HG02943 (cell line): ENCODE results near the gene CUBN.
"Not testable (repeated sequence)": the region's sequence is repeated elsewhere in the genome, so short reads cannot be mapped to it uniquely, and the experiment has no call there.

Experiments
- ATAC-seq: cut with Tn5 transposase; IDR thresholded peaks from one replicate; pipeline ENCODE4 v1.9.1; 2021; ENCODE audit warnings: mild to moderate bottlenecking, low read depth, moderate library complexity; ENCODE audit not compliant: unreplicated experiment

The CUBN gene

DNA sequence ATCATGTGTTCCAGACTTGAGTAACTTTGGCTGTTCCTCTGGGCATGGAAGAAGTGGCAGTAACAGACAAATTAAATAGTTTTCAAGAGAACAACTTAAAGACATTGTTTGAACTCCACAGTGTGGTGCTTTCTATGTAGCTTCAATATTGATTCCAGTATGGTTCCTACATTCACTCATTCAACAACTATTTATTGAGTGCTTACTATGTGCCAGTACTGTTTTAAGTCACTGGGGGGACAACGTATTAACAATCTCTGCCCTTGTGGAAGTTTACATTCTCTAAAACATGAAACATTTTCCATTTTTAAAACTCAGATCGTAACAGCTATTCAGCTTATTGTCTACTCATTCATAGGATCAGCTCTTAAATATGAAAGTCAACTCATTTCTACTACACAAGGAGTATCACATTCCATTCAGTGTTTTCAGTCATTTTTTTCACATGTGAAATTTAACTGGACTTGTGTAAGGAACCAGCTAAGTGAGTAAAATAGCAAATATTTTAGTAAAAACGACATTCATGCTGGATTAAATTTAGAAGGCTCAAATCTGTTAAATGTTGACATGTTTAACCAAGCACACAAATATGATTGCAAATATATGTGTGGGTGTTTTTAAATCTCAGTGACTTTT lies 13.6 kb upstream of the CUBN start:
- ATAC-seq, result no peak

DNA sequence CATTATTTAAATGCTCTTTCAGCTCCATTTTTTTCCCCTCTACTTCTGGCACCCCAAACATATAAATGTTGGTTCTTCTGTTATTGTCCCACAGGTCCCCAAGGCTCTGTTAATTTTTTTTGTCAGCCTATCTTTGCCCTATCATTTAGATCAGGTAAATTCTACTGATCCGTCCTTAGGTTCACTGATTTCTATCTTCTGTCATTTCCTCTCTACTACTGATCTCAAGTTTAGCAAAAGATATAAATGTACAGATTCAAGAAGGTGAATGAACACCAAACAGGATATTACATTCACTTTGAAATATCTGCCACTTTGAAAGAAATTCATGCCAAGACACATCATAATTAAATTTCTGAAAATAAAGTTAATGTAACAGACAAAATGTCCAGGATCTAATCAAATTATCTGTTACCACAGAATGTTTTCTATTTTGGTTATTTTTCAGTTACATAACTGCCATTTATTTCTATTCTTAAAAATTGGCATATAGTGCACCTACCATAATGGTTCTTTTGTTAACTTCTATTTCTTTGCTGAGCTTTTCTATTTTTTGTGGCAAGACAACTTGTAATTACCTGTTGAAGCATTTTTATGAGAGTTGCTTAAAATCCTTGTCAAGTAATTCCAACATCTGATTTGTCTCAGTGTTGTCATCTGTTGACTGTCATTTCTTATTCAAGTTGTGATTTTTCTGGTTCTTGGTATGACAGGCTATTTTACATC lies 12.1 kb upstream of the CUBN start:
- ATAC-seq, result no peak

DNA sequence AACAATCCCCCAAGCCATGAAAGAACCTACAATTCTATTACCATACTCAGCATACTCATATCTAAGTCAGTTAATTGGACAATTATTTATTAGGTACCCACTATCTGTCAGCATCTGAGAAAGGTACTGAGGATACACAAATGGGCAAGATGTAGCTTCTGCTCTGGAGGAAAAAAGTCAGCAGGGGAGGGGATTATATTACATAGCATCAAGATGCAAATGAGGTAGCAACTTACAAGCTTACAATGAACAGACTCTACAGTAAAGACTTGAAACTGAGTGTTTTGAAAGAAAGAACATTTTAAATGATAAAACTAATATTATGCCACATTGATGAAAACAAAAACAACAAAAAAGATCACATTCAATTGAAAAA lies 10.8 kb upstream of the CUBN start:
- ATAC-seq, result no peak

DNA sequence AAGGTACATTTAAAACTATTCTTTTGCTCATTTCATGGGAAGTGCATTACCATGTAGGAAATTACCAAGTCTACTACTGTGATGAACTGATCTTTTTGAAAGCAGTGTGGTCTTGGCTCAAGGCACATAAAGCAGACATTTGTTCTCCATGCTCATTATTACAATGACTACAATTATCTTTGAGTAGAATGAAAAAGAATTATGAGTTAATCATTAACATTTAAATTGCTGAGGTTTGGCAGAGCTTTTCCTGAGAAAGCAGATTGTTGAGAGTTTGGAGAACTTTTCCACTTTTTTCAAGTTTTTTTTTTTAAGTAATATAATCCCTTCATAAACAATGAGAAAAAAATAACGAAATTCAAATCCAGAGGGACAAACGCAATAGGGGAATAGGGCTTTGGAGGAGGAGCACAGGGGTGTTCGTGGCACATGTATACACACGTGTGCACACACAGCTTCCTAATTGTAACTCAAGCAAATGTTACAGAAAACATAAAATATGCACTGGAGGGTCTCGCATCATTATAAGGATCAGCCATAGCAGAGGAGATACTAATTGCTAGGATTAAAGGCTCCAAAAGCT lies 8.9 kb upstream of the CUBN start:
- ATAC-seq, result no peak

DNA sequence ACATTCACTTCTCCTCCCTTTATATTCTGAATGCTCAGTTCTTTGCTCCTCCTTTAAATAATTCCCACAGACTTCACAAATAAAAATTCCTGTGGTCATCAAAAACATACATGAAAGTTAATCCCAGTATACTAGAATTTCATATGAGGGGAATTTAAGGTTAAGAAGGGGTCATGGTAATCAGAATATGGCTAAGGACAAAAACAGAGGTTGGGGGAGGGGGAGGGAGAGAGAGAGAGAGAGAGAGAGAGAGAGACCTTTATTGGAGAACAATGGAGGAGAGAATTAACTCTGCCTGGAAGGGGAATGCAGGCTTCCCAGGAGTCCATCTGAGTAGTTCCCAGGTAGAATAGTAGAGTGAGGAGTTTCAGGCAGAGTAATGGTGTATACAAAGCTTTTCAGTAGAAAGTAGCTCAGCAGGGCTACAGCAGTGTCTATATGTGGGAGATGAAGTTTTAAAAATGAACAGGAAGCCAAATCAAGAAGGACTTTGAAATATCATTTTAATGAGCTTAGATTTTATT lies 5.2 kb upstream of the CUBN start:
- ATAC-seq, result no peak

DNA sequence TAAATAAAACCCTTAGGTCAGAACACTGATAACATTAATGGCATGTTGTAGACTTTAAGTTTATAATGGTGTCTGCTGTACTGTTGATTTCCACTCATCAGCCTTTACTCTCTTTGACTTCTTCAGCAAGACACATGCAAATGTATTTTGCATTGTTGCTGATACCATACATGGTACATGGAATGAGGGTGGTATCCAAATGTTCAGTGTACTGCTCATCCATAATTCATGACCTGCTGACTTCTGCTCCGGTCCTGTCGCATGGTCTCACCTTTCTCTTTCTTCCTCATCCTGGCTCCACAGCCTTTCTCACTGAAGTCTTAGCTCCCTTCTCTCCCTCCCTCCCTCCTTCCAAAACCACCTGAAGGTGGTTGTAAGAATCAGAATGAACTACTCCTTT lies 4.7 kb upstream of the CUBN start:
- no peak for ATAC-seq

DNA sequence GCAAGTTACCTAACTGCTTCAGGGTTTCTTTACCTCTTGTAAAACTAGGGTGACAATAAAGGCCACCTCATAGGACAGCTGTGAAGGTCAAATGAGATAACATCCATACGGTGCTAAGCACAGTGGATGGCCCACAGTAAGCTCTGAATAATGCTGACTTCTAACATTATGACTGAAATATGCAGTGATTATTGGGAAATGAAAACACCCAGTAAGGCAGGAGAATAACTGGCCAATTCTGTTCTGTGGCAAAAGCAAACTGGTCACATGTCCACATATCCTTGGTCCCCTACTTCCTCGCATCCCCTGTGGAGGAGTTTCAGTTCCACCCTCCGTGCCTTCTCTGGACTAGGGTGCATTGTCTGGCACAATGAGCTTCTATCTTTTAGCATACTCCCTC lies 1.4 kb downstream of the CUBN start:
- ATAC-seq, result no peak

DNA sequence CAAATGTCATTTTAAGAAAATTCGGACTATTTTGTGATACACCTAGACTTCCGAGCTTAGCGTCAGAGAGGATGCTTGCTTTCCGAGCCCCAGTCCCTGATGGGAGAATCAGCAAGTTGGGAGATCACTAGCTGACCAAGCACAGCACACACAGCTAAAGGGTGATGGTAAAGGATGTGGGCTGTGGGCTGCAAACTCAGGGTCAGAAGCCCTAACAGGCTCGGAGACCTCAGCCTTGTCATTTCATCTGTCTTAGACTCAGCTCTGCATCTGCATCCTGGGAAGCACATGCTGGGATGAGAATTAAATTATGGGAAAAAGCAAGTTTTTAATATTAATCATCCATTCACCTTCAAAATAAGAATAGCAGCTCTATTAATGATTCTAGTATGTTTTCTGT lies 3.3 kb downstream of the CUBN start:
- no peak for ATAC-seq

DNA sequence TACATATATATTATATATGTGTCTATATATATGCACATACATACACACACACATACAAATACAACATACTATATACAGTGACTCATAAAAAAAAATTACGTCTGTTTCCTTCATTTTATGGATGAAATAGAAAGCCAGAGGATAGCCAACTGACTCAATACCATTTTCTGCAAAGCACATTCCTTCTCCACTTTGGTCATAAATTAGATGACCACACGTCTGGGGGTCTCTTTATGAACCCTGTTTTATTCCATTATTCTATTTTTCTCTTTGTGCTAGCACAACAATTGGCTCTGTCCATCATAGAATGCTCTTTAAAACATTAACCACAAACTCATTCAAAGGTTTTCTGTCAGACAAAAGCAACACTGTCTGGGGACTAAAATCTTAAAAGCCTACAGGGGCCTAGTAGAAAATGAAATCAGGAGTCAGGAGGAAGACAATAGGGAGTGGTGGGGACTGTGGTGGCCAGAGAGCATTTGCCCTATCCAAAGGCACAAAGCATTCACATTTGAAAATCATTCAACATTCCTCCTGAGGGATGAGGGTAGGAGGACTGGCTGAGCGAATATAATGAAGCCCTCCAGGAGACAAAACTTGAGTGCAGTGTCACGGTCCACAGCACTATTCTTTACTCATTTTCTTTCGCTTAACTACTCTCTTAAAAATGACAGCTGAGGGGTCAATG lies 4.3 kb downstream of the CUBN start:
- no peak for ATAC-seq

DNA sequence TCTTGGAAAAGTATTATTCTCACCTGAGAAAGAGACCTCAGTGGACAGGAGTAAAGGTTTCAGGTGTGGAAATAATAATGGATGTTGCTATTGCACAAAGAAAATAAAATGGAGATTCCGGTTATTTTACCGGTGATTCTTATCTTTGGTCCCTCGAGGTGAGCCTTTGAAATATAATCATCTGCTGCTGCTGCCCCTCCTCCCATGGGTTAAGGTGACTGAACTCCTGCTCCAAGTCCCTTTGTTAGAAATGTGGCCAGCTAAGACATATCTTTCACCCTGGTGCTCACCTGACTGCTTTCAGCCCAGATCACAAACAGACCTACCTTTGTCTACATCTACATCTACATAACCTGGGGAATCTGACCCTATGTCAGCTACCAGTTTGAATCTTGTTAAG lies 5.7 kb downstream of the CUBN start:
- ATAC-seq, result no peak

DNA sequence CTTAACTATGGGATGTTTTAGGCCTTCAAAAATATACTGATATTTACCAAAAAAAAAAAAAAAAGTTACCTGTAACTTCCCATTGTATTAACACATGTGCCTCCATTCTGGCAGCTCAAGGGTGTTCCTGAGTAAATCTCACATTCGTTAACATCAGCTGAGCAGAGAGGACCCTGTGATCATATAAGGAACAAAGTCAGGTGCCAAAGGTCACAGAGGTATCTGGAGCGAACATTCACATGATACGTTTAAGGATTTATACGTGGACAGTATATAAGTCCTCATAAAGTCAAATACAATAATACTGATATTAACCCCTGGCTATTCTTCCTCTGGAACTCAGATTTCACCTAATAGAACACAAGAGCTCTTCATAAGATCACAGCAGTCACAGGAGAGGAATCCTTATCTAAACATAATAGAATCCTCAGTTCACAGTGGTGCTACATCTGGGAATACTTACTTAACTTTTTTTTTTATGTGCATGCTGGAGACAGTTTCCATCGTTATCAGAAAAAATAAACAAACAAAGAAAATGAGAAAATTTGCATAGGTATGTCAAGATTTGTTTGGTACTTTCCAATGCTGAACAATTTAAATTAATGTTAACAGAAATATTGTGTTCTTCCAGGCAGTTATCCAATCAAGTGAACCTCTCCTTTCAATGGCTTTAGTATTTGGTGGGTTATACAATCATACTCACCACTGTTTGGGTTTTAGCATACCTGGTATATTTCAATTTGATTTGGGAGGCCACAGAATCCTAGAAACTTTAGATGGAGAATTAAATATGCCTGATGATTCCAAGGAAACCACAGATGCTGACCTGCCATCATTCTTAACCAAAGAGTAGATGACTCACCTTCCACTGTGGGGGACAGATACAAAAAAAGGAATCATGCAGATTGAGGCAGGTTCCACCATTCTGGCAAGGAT lies 6.6 kb downstream of the CUBN start:
- ATAC-seq, result no peak

DNA sequence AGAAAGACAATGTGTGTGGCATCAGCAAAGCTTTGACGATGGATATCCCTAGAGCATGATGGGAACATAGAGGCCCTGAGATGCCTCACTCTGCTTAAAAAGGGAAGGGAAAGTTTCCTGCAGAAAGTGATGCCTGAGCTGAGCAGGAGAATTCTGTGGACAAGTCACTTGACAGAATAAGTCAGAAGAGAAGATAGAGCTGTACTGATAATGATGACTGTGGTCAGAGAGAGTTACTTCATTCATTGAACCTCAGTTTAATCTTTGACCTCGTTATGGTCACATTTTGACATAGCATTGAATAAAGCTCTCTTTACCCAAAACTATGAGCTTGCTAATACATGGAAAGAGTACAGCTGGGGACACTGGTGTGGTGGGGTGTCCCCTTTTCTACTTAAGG lies 7.6 kb downstream of the CUBN start:
- no peak for ATAC-seq

DNA sequence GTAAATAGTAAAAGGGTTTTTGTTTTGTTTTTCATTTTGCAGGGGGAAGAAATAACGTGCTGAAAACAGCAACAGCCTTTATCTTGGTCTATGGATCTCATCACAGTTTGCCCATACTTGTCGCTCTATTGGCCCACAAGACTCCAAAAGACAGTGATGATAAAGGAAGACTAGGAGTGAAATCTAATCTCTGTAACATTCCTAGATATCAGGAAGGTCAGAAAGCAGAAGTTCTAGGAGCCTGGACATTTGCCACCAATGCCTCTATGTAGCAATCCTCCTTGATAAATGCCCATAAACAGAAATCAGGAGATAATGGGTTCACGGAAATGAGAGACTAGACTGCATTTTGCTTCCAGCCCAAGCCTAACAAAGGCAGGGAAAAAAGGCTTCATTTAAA lies 8.9 kb downstream of the CUBN start:
- no peak for ATAC-seq

DNA sequence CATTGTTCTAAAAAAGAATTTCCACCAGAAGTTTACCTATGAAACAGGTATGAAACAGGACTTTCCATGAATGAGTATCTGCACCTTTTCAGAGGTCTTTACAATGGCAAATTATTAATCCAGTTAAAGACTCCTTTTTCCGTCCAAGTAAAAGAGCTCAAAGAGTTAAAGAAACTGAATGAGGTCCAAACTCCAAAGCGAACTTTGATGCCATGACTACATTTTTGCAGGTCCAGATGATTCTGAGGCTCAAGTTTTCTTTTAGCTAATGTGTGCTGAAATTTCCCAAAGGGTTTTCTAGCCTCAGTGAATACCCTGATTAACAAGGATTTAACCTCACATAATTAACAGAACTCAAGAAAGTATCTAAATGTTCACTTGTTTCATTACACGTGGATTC lies 9.8 kb downstream of the CUBN start:
- no peak for ATAC-seq

DNA sequence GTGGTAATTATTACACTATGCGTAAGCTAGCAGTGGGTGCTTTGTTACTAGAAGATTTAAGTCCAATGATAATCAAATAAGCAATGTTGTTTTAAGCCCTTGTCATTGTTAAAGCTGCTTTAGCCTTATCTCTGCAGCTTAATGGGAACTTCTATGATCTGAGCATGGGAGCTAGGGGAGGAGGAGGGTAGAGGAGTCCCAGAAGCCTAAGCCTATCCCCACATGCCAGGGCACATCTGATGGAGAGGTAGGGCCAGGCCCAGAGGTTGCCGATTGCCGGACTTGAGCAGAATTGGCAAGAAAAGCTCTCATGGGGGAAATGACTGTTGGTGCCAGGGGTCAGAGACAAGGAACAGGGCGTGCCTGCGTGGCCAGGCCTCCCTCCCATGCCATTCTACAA lies 13.4 kb downstream of the CUBN start:
- ATAC-seq, result no peak

DNA sequence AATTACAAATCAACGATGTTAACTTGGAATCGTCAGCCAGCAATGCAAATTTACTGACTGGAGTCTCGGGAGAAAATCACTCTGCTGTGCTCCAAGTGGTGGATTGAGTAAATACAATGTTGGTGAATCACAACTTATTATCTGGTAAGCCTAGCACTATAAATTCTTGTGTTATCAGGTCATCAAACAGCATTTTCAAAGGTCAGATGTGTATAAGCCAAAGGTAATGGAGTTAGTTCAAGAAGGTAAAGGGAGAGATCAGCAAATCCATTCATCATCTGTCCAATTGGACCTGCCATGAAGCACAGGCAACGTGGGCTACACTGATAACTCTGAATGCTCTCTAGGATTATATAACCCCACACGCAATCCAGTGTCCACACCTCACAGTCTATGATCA lies 13.9 kb downstream of the CUBN start:
- no peak for ATAC-seq

DNA sequence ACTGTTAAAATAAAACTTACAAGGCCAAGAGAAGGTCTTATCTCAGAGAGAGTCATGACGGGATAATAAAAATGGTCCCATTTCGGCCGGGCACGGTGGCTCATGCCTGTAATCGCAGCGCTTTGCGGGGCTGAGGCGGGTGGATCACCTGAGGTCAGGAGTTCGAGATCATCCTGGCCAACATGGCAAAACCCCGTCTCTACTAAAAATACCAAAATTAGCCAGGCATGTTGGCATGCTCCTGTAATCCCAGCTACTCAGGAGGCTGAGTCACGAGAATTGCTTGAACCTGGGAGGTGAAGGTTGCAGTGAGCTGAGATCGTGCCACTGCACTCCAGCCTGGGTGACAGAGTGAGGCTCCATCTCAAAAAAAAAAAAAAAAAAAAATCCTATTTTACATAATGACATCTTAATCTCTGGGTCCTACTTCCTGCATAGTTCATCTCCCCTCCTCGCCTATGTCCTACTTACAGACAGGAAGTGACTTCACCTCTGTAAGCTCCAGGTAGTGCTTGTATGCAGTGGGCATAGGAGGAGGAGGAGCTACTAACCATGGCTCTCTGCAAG lies 14.7 kb downstream of the CUBN start:
- ATAC-seq, result not testable (repeated sequence)

DNA sequence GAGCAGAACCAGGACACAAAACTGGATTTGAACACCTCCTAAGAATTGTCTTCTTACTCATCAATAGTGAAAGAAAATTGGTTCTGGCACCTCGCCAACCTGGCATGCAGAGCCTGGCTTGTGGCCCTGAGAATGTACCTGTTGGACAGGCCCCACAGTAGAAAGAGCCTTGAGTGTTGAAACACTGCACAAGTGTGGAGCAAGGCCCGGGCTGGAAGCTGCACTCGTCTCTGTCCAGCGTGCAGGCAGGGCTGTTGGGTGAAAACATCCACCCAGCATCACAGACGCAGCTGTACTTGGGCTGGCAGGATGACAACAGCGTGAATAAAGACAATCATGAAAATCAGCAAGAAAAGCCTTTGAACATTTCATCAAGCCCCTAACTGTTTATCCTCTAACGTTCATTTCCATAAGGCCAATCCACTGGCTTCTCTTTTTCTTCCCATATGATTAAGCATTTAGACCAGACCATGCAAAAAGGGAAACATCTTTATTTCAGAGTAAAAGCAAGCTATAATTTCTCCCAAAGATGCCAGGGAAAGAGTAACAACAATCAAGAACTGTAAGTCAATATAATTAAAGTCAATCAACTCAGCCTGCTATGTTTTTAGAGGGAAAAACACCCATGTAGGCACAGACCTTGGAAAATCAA lies 15.6 kb downstream of the CUBN start:
- ATAC-seq, result no peak

DNA sequence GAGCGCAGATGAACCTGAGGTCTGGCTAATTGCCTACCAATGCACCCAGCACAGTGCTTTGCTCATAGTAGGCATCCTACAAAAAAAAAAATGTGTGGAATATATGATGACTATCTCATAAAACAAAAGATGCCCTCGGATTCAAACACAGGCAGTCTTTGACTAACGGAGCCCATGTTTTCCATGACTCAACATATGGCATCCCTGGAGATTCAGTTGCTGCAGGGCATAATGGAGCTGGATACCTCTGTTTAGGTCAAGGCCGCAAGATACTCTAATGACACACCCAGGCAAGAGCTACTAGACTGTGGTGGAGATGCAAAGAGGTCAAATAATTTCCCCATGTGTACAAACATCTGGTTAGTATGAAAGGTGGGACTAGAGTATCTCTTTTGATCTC lies 16.3 kb downstream of the CUBN start:
- ATAC-seq, result no peak

DNA sequence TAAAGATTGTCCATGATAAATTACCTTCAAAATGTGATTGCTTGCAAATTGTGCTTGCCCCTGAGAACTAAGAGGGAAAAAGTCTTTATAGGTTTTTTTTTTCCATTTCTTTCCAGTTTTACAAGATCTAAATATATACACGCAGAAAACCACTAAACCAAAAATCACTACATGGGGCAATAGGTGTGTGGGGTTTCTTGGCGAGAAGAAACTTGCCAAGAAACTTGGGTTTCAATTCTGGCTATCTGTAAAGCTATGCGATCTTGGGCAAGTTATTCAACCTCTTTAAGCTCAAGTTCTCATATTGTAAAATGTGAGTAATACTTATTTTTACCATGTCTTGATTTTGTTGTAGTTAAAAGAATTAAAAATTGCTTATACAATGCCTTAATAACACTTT lies 17.0 kb downstream of the CUBN start:
- ATAC-seq, result no peak
